Neural progenitor cell (in vitro differentiated cells): ENCODE results near the gene RBM47. TPM values are rescaled to one million over a fixed set of nuclear protein-coding genes. Genes with fewer than 3 reads are reported as not detected.

ENCODE experiments used
- DNase-seq: peaks from one replicate; pipeline ENCODE4 v3.0.0-alpha.2; 2016; ENCODE audit warnings: low spot score
- H2AFZ ChIP-seq: fragments of 200-600 bp; sonication (generic); replicated peaks from 2 replicates; pipeline ENCODE4 v1.6.1; 2016; ENCODE audit warnings: antibody characterized with exemption
- H3F3A ChIP-seq: fragments of 200-600 bp; sonication (generic); 2 replicates; pipeline ENCODE4 v1.6.1; 2016; ENCODE audit warnings: antibody characterized with exemption, low read depth
- H3K27ac ChIP-seq: fragments of 200-600 bp; sonication (generic); 2 replicates; pipeline ENCODE4 v1.5.1; 2016; ENCODE audit warnings: mild to moderate bottlenecking
- H3K27me3 ChIP-seq: fragments of 200-600 bp; sonication (generic); 2 replicates; pipeline ENCODE4 v1.6.1; 2016; ENCODE audit warnings: mild to moderate bottlenecking, moderate library complexity
- H3K36me3 ChIP-seq: fragments of 200-600 bp; sonication (generic); 2 replicates; pipeline ENCODE4 v1.5.1; 2016
- H3K4me1 ChIP-seq: fragments of 200-600 bp; sonication (generic); 2 replicates; pipeline ENCODE4 v1.6.1; 2016; ENCODE audit warnings: mixed run types
- H3K4me2 ChIP-seq: fragments of 200-600 bp; sonication (generic); 2 replicates; pipeline ENCODE4 v1.6.1; 2016
- H3K4me3 ChIP-seq: fragments of 200-600 bp; sonication (generic); 2 replicates; pipeline ENCODE4 v1.5.1; 2016
- H3K79me2 ChIP-seq: fragments of 200-600 bp; sonication (generic); 2 replicates; pipeline ENCODE4 v1.6.1; 2016; ENCODE audit warnings: low read depth
- H3K9ac ChIP-seq: fragments of 200-600 bp; sonication (generic); 2 replicates; pipeline ENCODE4 v1.6.1; 2016
- H3K9me3 ChIP-seq: fragments of 200-600 bp; sonication (generic); 2 replicates; pipeline ENCODE4 v1.5.1; 2016; ENCODE audit warnings: low read depth
- H4K20me1 ChIP-seq: fragments of 200-600 bp; sonication (generic); 2 replicates; pipeline ENCODE4 v1.6.1; 2016; ENCODE audit warnings: low read depth
- H3K27ac Mint-ChIP-seq: 3 replicates; pipeline ENCODE4 v1.8.0; 2021; ENCODE audit warnings: mixed read lengths
- H3K27me3 Mint-ChIP-seq: 2 replicates; pipeline ENCODE4 v1.8.0; 2022; ENCODE audit warnings: low read depth, mild to moderate bottlenecking, inconsistent platforms, moderate library complexity, mixed read lengths; ENCODE audit not compliant: insufficient read depth
- H3K36me3 Mint-ChIP-seq: 3 replicates; pipeline ENCODE4 v1.8.0; 2021; ENCODE audit warnings: mixed read lengths
- H3K4me1 Mint-ChIP-seq: 3 replicates; pipeline ENCODE4 v1.8.0; 2021; ENCODE audit warnings: mixed read lengths
- H3K4me3 Mint-ChIP-seq: 3 replicates; pipeline ENCODE4 v1.8.0; 2021; ENCODE audit warnings: mild to moderate bottlenecking, moderate library complexity, mixed read lengths
- H3K9me3 Mint-ChIP-seq: 3 replicates; pipeline ENCODE4 v1.8.0; 2020; ENCODE audit warnings: mixed read lengths
- EZH2 ChIP-seq: fragments of 200-600 bp; sonication (generic); IDR thresholded peaks from 2 replicates; pipeline ENCODE4 v1.6.1; 2017; ENCODE audit warnings: antibody characterized with exemption, mild to moderate bottlenecking, moderate library complexity
- EZH2phosphoT487 ChIP-seq: fragments of 200-600 bp; sonication (generic); IDR thresholded peaks from 2 replicates; pipeline ENCODE4 v1.6.1; 2017; ENCODE audit warnings: antibody characterized with exemption
- total RNA-seq: library from RNA; depleted of rRNA; stranded (reverse); fragments of >200 nt; gene quantifications from 2 replicates; pipeline ENCODE4 v1.2.3, GENCODE V29; 2015; ENCODE audit warnings: low replicate concordance
- TF ChIP-seq, protein P1 (sequence below): fragments of 200-600 bp; sonication (generic); IDR thresholded peaks from 2 replicates; pipeline ENCODE4 v1.5.1; 2017; ENCODE audit warnings: antibody characterized with exemption, mild to moderate bottlenecking

RBM47 gene
- total RNA-seq, 1 donor from 2014 or later = 2.9 TPM

DNA sequence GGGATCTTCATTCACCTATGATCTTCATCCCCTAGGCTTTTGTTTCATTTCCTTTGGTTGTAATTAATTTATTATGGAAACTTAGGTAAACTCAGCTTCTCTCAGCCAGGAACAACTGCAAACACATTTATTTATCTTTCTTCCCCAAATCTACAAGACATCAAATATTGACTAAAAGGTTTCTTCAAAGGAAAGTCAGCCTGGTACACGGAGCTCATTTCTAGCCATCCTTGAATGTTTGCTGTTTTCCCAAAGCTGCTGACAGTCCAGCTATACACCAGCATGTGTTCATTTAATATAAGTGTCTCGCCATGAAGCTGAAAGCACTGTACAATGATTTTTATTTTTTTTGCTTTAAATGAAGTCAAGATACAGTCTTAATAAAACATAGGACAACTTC, 16.8 kb downstream of the RBM47 start:
- no peaks in the 10 kb centered on the region for H3K36me3 Mint-ChIP-seq
- Histone ChIP-seq H4K20me1 (no peaks in the 10 kb centered on the region), H3K4me2 (no peak overlapping the region), H2AFZ (no peak overlapping the region), H3K4me1 (no peaks in the 10 kb centered on the region), H3F3A (no peaks in the 10 kb centered on the region), H3K27me3 (no peaks in the 10 kb centered on the region), H3K79me2 (no peaks in the 10 kb centered on the region), H3K36me3 (no peaks in the 10 kb centered on the region), H3K9me3 (no peaks in the 10 kb centered on the region), H3K27ac (no peak overlapping the region), H3K4me3 (no peak overlapping the region), H3K9ac (no peak overlapping the region)
- H3K4me3 Mint-ChIP-seq = no peak overlapping the region
- no peak for DNase-seq
- TF ChIP-seq EZH2 (no peak), EZH2phosphoT487 (no peak)
- TF ChIP-seq, protein P1, sequence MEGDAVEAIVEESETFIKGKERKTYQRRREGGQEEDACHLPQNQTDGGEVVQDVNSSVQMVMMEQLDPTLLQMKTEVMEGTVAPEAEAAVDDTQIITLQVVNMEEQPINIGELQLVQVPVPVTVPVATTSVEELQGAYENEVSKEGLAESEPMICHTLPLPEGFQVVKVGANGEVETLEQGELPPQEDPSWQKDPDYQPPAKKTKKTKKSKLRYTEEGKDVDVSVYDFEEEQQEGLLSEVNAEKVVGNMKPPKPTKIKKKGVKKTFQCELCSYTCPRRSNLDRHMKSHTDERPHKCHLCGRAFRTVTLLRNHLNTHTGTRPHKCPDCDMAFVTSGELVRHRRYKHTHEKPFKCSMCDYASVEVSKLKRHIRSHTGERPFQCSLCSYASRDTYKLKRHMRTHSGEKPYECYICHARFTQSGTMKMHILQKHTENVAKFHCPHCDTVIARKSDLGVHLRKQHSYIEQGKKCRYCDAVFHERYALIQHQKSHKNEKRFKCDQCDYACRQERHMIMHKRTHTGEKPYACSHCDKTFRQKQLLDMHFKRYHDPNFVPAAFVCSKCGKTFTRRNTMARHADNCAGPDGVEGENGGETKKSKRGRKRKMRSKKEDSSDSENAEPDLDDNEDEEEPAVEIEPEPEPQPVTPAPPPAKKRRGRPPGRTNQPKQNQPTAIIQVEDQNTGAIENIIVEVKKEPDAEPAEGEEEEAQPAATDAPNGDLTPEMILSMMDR = no peak
- H3K27ac Mint-ChIP-seq = no peak overlapping the region
- H3K9me3 Mint-ChIP-seq = no peaks in the 10 kb centered on the region
- peaks cover 8% of the 10 kb centered on the region for H3K27me3 Mint-ChIP-seq
- no peaks in the 10 kb centered on the region for H3K4me1 Mint-ChIP-seq

DNA sequence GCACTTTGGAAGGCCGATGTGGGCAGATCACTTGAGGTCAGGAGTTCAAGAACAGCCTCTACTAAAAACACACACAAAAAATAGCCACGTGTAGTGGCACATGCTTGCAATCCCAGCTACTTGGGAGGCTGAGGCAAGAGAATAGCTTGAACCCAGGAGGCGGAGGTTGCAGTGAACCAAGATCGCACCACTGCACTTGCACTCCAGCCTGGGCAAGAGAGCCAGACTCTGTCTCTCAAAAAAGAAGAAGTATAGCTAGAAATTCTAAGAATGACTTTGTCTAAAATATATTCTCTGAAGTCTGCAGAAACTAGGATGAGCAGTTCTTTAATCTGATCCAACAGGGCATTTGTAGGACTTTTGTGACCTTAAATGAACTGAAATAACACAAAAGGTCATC, 17.4 kb downstream of the RBM47 start:
- no peaks in the 10 kb centered on the region for H3K79me2 ChIP-seq
- H3K36me3 Mint-ChIP-seq = no peaks in the 10 kb centered on the region
- no peaks in the 10 kb centered on the region for H3K36me3 ChIP-seq

DNA sequence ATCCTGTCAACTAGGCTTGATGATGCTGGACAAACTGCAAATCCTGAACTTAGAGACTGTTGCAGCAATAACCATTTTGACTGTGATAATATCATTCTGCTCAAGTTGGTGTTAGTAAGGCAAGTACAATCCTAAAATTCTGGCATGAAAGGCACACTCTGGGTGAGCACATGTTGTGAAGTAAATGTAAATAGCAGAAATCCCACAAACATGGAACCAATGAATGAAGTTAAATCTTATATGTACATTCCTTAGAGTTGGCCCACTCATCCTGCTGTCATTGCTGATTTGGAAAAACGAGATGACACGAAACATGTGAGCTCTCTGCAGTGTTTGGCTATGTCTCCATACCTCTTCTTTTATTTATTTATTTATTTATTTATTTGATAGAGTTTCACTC, 21.0 kb downstream of the RBM47 start:
- Mint-ChIP-seq H3K9me3 (no peaks in the 10 kb centered on the region), H3K4me1 (no peaks in the 10 kb centered on the region), H3K27me3 (peaks cover 9% of the 10 kb centered on the region), H3K4me3 (no peak overlapping the region), H3K36me3 (no peaks in the 10 kb centered on the region), H3K27ac (no peak overlapping the region)
- Histone ChIP-seq H3K36me3 (no peaks in the 10 kb centered on the region), H3K4me3 (no peak overlapping the region), H3K4me1 (no peaks in the 10 kb centered on the region), H2AFZ (no peak overlapping the region), H3K4me2 (no peak overlapping the region), H3K79me2 (no peaks in the 10 kb centered on the region), H3F3A (no peaks in the 10 kb centered on the region), H3K9ac (no peak overlapping the region), H3K27ac (no peak overlapping the region), H4K20me1 (no peaks in the 10 kb centered on the region), H3K9me3 (no peaks in the 10 kb centered on the region), H3K27me3 (no peaks in the 10 kb centered on the region)
- TF ChIP-seq EZH2phosphoT487 (no peak), EZH2 (no peak)
- TF ChIP-seq, protein P1 = no peak
- no peak for DNase-seq

More for the DNA sequence above, 17.4 kb downstream of the RBM47 start:
- Histone ChIP-seq H3K9me3 (no peaks in the 10 kb centered on the region), H3K4me2 (no peak overlapping the region), H4K20me1 (no peaks in the 10 kb centered on the region), H3K4me3 (no peak overlapping the region), H3K27me3 (no peaks in the 10 kb centered on the region), H3K9ac (no peak overlapping the region), H3K27ac (no peak overlapping the region), H3F3A (no peaks in the 10 kb centered on the region), H2AFZ (no peak overlapping the region), H3K4me1 (no peaks in the 10 kb centered on the region)
- Mint-ChIP-seq H3K9me3 (no peaks in the 10 kb centered on the region), H3K4me1 (no peaks in the 10 kb centered on the region), H3K4me3 (no peak overlapping the region), H3K27ac (no peak overlapping the region), H3K27me3 (peaks cover 8% of the 10 kb centered on the region)
- no peak for DNase-seq
- TF ChIP-seq EZH2 (no peak), EZH2phosphoT487 (no peak)
- TF ChIP-seq, protein P1 = no peak

- H3K27ac Mint-ChIP-seq = peak overlapping the region; percentile 5
- TF ChIP-seq EZH2phosphoT487 = no peak
- TF ChIP-seq EZH2 = no peak
- TF ChIP-seq, protein P1 = no peak
These were observed 22.4 kb downstream of the RBM47 start for GRCh38 chr4:40607221-40607620.

More at GRCh38 chr4:40607221-40607620, 22.4 kb downstream of the RBM47 start:
- Histone ChIP-seq H3K9ac (no peak overlapping the region), H3K36me3 (no peaks in the 10 kb centered on the region), H3K9me3 (no peaks in the 10 kb centered on the region), H3K4me1 (no peaks in the 10 kb centered on the region), H3K27ac (no peak overlapping the region), H2AFZ (no peak overlapping the region), H3K4me2 (no peak overlapping the region), H3K4me3 (no peak overlapping the region), H4K20me1 (no peaks in the 10 kb centered on the region), H3F3A (no peaks in the 10 kb centered on the region), H3K27me3 (no peaks in the 10 kb centered on the region), H3K79me2 (no peaks in the 10 kb centered on the region)
- Mint-ChIP-seq H3K9me3 (no peaks in the 10 kb centered on the region), H3K27me3 (peaks cover 6% of the 10 kb centered on the region), H3K36me3 (no peaks in the 10 kb centered on the region), H3K4me3 (no peak overlapping the region), H3K4me1 (no peaks in the 10 kb centered on the region)
- DNase-seq = no peak
